ENCODE measurements around the gene C3orf52.

The C3orf52 gene

DNA sequence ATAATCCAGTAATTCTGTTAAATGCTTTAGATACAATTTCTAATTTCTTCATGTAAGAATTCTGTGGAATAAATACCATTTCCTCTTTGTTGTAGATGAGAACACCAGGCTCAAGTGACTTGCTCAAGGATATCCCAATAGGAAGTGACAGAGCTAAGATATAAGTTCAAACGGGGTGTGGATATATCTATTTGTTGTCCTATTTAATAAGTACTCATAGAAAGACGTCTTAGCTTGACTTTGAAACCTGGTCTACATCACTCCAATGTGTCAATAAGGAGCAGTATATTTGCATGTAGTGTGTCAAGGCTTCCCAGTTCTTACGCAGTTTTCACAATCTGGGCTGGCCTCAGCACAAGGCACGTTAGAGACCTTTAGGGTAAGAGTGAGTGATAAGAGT is 51.6 kb downstream of the C3orf52 start:
- DNase-seq = no peak

DNA sequence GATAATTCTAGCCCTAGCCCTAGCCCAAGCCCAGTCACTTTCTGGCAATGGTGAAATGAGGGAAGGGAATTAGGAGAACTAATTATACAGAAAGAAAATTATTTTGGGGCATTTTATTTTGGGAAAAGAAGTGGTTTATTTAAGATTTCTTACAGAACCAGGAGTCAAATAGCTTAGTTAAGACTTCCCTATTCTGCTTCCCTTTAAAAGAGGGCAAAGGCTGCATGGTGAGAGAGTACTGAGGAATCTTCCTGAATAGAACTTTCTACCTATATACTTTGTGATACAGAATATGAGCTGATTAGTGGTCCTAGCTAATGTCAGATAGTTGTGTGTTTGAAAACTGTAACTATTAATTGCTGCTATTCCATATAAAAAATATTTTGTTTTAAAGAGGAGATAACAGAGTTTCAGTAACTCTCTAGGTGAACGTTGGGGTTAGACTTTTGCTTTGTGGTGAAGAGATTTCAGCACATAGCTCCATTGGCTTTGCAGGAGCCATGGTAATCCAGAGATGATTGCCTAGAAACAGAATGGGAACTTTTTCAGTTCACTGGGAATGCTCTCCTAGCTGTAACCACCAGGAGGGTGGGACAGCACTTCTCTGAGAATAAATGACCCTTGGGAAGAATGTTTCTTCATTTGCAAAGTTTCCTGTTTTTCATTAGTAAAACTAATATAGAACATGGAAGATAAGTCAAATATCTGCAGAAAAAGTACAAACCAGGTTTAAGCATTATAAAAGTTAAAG is 52.2 kb downstream of the C3orf52 start:
- DNase-seq = no peak

DNA sequence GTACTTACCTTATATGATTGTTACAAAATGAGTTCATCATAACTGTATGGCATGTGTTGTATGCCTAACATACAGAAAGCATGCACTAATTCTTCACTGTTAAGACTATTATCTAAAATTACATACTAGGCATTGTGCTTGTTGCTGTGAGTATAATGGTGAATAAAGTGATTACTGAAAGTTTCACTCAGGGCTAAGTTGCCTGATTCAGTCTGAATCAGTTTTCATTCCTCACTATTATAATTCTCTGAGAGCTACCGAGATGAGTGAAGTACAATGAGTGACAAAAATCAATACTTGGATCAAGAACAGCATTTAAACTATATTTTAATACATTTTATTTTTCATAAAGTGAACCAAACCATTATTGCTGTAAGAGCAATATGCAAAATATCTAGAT is 54.4 kb downstream of the C3orf52 start:
- no peak for DNase-seq

DNA sequence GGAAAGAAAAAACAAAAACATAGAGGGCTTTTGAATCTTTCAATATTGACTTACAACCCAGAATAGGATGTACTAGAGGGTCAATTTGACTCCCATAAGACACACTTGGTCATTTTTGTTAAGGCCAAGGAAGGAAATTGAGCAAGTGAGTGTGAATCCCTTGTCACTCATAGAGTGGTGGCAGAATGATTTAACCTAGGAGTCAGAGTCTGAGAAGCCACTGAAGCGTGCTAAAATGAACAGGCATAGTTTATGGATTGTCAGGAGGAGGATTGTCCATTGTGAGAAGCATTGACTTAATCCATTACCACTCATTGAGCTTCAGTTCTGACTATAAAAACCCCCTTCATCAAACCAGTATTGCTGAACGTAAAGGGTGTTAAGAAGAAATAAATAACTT is 55.1 kb downstream of the C3orf52 start:
- DNase-seq = no peak

DNA sequence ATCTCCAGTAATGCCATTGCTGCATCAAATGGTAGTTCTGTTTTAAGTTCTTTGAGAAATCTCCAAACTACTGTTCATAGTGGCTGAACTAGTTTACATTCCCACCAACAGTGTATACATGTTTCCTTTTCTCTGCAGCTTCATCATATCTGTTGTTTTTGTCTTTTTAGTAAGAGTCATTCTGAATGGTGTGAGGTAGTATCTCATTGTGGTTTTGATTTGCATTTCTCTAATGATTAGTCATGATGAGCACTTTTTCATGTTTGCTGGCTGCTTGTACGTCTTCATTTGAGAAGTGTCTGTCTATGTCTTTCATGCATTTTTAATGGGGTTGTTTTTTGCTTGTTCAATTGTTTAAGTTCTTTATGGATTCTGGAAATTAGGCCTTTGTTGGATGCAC is 57.1 kb downstream of the C3orf52 start:
- DNase-seq = no peak

DNA sequence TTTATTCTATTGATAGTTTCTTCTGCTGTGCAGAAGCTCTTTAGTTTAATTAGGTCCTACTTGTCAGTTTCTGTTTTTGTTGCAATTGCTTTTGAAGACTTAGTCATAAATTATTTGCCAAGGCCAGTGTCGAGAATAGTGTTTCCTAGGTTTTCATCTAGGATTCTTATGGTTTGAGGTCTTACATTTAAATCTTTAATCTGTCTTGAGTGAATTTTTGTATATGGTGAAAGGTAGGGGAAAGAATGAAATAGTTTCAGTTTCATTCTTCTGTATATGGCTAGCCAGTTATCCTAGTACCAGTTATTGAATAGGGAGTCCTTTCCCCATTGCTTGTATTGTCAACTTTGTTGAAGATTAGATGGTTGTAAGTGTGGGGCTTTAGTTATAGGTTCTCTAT is 57.5 kb downstream of the C3orf52 start:
- no peak for DNase-seq

DNA sequence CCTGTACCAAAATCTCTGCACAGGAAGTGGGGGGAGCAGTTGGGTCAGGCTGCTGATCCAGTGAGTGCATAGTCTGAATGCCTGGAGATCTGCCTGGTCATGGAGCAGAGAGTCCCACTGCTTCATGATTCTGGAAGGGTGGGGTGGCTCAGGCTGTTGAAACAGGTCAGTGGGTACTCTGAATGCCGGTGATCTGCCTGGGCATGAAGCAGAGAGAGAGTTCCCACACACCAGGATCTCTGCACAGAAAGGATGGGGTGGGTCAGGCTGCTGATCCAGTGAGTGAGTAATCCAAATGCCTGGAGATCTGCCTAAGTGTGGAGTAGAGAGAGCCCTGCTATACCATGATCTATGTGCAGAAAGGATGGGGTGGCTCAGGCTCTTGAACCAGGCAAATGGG is 62.9 kb downstream of the C3orf52 start:
- no peak for DNase-seq

DNA sequence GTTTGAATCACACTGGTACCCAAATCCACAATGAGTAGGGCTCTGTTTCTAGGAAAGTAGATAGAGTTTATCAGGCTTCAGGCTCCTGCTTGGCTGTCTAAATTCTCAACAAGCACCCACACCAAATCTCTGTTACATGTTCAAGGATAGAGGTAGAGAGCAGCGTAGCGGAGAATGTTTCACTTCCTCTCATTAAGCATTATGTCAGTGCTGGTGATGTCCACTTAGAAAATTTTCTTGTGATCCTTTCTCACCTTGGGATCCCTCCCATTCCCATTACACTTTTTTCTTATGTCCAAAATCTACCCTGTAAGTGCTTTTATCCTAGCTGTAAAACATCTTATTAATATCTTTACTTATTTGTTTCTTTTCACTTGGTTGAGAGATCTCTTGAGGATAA is 81.6 kb downstream of the C3orf52 start:
- no peak for DNase-seq

All from activated CD8-positive, alpha-beta memory T cell treated with anti-CD3 and anti-CD28 coated beads, Interleukin-2, amount 50 U/mL, for 48 hours (primary cell).